IMR-90 (cell line): ENCODE measurements around the gene ZNF816. TPM values are rescaled to one million over a fixed set of nuclear protein-coding genes. Genes with fewer than 3 reads are reported as not detected.
"Not testable (repeated sequence)": the region's sequence is repeated elsewhere in the genome, so short reads cannot be mapped to it uniquely, and the experiment has no call there.

Experiments used
- ATAC-seq: fragments of 200-7000 bp; cut with Tn5 transposase; 2 replicates; pipeline ENCODE4 v1.9.1; 2020; ENCODE audit warnings: low read depth, mild to moderate bottlenecking, moderate library complexity
- BruUV-seq: library from RNA; stranded (reverse); fragments of 400-500 nt; replicated peaks from 2 replicates; lab custom pipeline; 2021; lab: Mats Ljungman, UMichigan
- CTCF ChIA-PET: fragments of 300-600 bp; formaldehyde crosslinking; extraction: SDS; loops from one replicate; lab custom pipeline; 2021; ENCODE audit warnings: antibody characterized with exemption; lab: Yijun Ruan, JAX
- POLR2A ChIA-PET: fragments of 300-600 bp; sonication (Branson Sonifier 250); formaldehyde crosslinking; loops from one replicate; lab custom pipeline; 2022; ENCODE audit warnings: antibody characterized with exemption; ENCODE audit not compliant: unreplicated experiment; lab: Charles Lee
- DNase-seq: peaks from one replicate; pipeline ENCODE4 v3.0.0; 2013
- H2AFZ ChIP-seq: replicated peaks from 2 replicates; pipeline ENCODE3; 2013; ENCODE audit warnings: low read length, mild to moderate bottlenecking; ENCODE audit not compliant: poor library complexity
- H2AK5ac ChIP-seq: 2 replicates; pipeline ENCODE4 v1.6.1; 2013; ENCODE audit warnings: low read depth, low read length, inconsistent platforms
- H2AK9ac ChIP-seq: replicated peaks from 2 replicates; pipeline ENCODE3; 2013; ENCODE audit warnings: mild to moderate bottlenecking, low read depth, low read length, moderate library complexity; ENCODE audit not compliant: poor library complexity
- H2BK120ac ChIP-seq: 2 replicates; pipeline ENCODE4 v1.6.1; 2013; ENCODE audit warnings: low read depth, low read length, inconsistent platforms
- H2BK15ac ChIP-seq: 3 replicates; pipeline ENCODE4 v1.6.1; 2013; ENCODE audit warnings: low read depth, low read length, inconsistent platforms
- H2BK20ac ChIP-seq: 2 replicates; pipeline ENCODE4 v1.6.1; 2013; ENCODE audit warnings: low read depth, mild to moderate bottlenecking, inconsistent platforms, low read length, moderate library complexity
- H2BK5ac ChIP-seq: 2 replicates; pipeline ENCODE4 v1.6.1; 2013; ENCODE audit warnings: mild to moderate bottlenecking, low read depth, low read length, inconsistent platforms; ENCODE audit not compliant: poor library complexity, severe bottlenecking
- H3K14ac ChIP-seq: replicated peaks from 2 replicates; pipeline ENCODE4 v1.6.1; 2013; ENCODE audit warnings: low read depth, low read length, inconsistent platforms
- H3K18ac ChIP-seq: 2 replicates; pipeline ENCODE4 v1.6.1; 2013; ENCODE audit warnings: low read depth, low read length, control low read depth
- H3K23ac ChIP-seq: 2 replicates; pipeline ENCODE4 v1.6.1; 2013; ENCODE audit warnings: low read depth, low read length, inconsistent platforms
- H3K27ac ChIP-seq: 2 replicates; pipeline ENCODE4 v1.5.1; 2013; ENCODE audit warnings: mild to moderate bottlenecking, control low read depth, low read length; ENCODE audit not compliant: insufficient read depth
- H3K27me3 ChIP-seq: 2 replicates; pipeline ENCODE4 v1.6.1; 2013; ENCODE audit warnings: low read length; ENCODE audit not compliant: control insufficient read depth, insufficient read depth
- H3K36me3 ChIP-seq: 2 replicates; pipeline ENCODE4 v1.6.1; 2013; ENCODE audit warnings: low read length, mixed read lengths; ENCODE audit not compliant: control insufficient read depth, insufficient read depth
- H3K4ac ChIP-seq: 2 replicates; pipeline ENCODE4 v1.6.1; 2013; ENCODE audit warnings: low read depth, low read length, inconsistent platforms
- H3K4me1 ChIP-seq: 2 replicates; pipeline ENCODE4 v1.6.1; 2013; ENCODE audit warnings: low read length, mixed read lengths; ENCODE audit not compliant: control insufficient read depth, insufficient read depth
- H3K4me2 ChIP-seq: 2 replicates; pipeline ENCODE4 v1.6.1; 2013; ENCODE audit warnings: low read depth, mild to moderate bottlenecking, control low read depth, low read length, moderate library complexity
- H3K4me3 ChIP-seq: 2 replicates; pipeline ENCODE4 v1.5.1; 2013; ENCODE audit warnings: low read depth, mild to moderate bottlenecking, control low read depth, low read length, moderate library complexity; ENCODE audit not compliant: insufficient read depth
- H3K56ac ChIP-seq: 2 replicates; pipeline ENCODE4 v1.6.1; 2013; ENCODE audit warnings: low read length, inconsistent platforms; ENCODE audit not compliant: insufficient read depth; ENCODE audit errors: extremely low read depth
- H3K79me1 ChIP-seq, 2 experiments: 2 replicates each; pipeline ENCODE4 v1.6.1; 2013; ENCODE audit warnings: low read length in 2 of 2, inconsistent platforms in 1 of 2, low read depth in 1 of 2
- H3K9ac ChIP-seq: 2 replicates; pipeline ENCODE4 v1.6.1; 2013; ENCODE audit warnings: low read depth, low read length, control low read depth
- H3K9me1 ChIP-seq: 2 replicates; pipeline ENCODE4 v1.6.1; 2013; ENCODE audit warnings: low read length, inconsistent platforms; ENCODE audit not compliant: insufficient read depth
- H3K9me3 ChIP-seq: 2 replicates; pipeline ENCODE4 v1.6.1; 2013; ENCODE audit warnings: low read length; ENCODE audit not compliant: control insufficient read depth, insufficient read depth
- H4K20me1 ChIP-seq: 2 replicates; pipeline ENCODE4 v1.6.1; 2013; ENCODE audit warnings: low read length, inconsistent platforms; ENCODE audit not compliant: insufficient read depth
- H4K5ac ChIP-seq: 2 replicates; pipeline ENCODE4 v1.6.1; 2013; ENCODE audit warnings: mild to moderate bottlenecking, low read depth, low read length, control low read depth
- H4K8ac ChIP-seq, 2 experiments: 2 replicates each; pipeline ENCODE4 v1.6.1; 2013; ENCODE audit warnings: low read depth in 2 of 2, low read length in 2 of 2, control low read depth in 1 of 2, inconsistent platforms in 1 of 2
- H4K91ac ChIP-seq: 2 replicates; pipeline ENCODE4 v1.6.1; 2013; ENCODE audit warnings: low read depth, low read length, inconsistent platforms; ENCODE audit not compliant: insufficient read depth
- WGBS, 2 experiments: methylation state at CpG; one replicate each; pipeline versions ENCODE4 v1.1.5 to v1.1.7; 2013; ENCODE audit warnings: missing lambda C conversion rate in 2 of 2; ENCODE audit not compliant: insufficient read length in 1 of 2; ENCODE audit errors: extremely low coverage in 2 of 2; 5-methylcytosine and 5-hydroxymethylcytosine counted together
- dilution Hi-C: fragments of 300-500 bp; cut with HindIII; formaldehyde crosslinking; loops from one replicate; pipeline ENCODE4 v1.14.3; 2018; ENCODE audit warnings: low sequenced_read_pairs; ENCODE audit not compliant: unreplicated experiment
- in situ Hi-C: fragments of 300-500 bp; cut with MboI; formaldehyde crosslinking; loops from 3 replicates; pipeline ENCODE4 v1.14.3; 2019; ENCODE audit warnings: low sequenced_read_pairs, inconsistent platforms, mixed read lengths
- intact Hi-C: fragments of 100-400 bp; cut with micrococcal nuclease; formaldehyde crosslinking; loops from 2 replicates; pipeline ENCODE4 v1.10.0; 2022
- polyA plus RNA-seq, 3 experiments: library from polyadenylated mRNA; depleted of rRNA; stranded (reverse); fragments of >200 nt; gene quantifications; 2 replicates each; pipeline ENCODE4 v1.2.3, GENCODE V29; 2012; ENCODE audit warnings: low replicate concordance in 1 of 3
- total RNA-seq: library from RNA; depleted of rRNA; stranded (reverse); fragments of >200 nt; gene quantifications from 2 replicates; pipeline ENCODE4 v1.2.3, GENCODE V29; 2012

Gene ZNF816
- total and polyA plus RNA-seq, 2 of the 4 experiments (the other 2 are of a cell fraction), result 1.6 to 12.0 TPM

GRCh38 chr19:52924641-52925040 is 38.0 kb downstream of the ZNF816 start:
- H2BK20ac ChIP-seq, H2AK5ac ChIP-seq, H3K79me1 ChIP-seq, dilution Hi-C loops, H2BK120ac ChIP-seq, H3K14ac ChIP-seq, H4K91ac ChIP-seq, ATAC-seq, H3K4ac ChIP-seq, H3K9me1 ChIP-seq, intact Hi-C loops, H3K27me3 ChIP-seq, CTCF ChIA-PET, H3K18ac ChIP-seq, H3K9ac ChIP-seq, H4K5ac ChIP-seq, H3K56ac ChIP-seq, H3K4me3 ChIP-seq, H3K27ac ChIP-seq, H4K8ac ChIP-seq, H4K20me1 ChIP-seq, H2AK9ac ChIP-seq, in situ Hi-C loops, H3K9me3 ChIP-seq, POLR2A ChIA-PET, H3K36me3 ChIP-seq, H3K23ac ChIP-seq, H2BK15ac ChIP-seq, DNase-seq, H2BK5ac ChIP-seq, H3K4me1 ChIP-seq, H2AFZ ChIP-seq, H3K4me2 ChIP-seq, BruUV-seq: not testable (repeated sequence)
- WGBS, 2 experiments, result 93% methylated on average over 2 of the region's 9 CpGs; no CpG with 5 or more reads in 1 of the 2 experiments
